Keratinocyte (primary cell): ENCODE results near the gene RBFOX2. TPM values are rescaled to one million over a fixed set of nuclear protein-coding genes. Genes with fewer than 3 reads are reported as not detected.
"Not testable (repeated sequence)": the region's sequence is repeated elsewhere in the genome, so short reads cannot be mapped to it uniquely, and the experiment has no call there.

Experiments used
- DNase-seq: peaks from one replicate; pipeline ENCODE4 v3.0.0-alpha.2; 2011; ENCODE audit warnings: low read depth, missing footprints, low spot score
- FAIRE-seq: peaks from 2 replicates; lab custom pipeline; 2011; peaks lifted over from hg19 to GRCh38; lab: Jason Lieb, UNC
- H2AFZ ChIP-seq: 2 replicates; pipeline ENCODE4 v1.6.0; 2012; ENCODE audit warnings: low read length, control low read depth, inconsistent platforms; ENCODE audit not compliant: control insufficient read depth
- H3K27ac ChIP-seq: 2 replicates; pipeline ENCODE4 v1.5.1; 2011; ENCODE audit warnings: low read length; ENCODE audit not compliant: control insufficient read depth, insufficient read depth
- H3K27me3 ChIP-seq: 3 replicates; pipeline ENCODE4 v1.6.0; 2011; ENCODE audit warnings: low read length; ENCODE audit not compliant: control insufficient read depth, insufficient read depth; ENCODE audit errors: extremely low read depth
- H3K36me3 ChIP-seq, 2 experiments: 2 replicates in 1 of 2; 3 replicates in 1 of 2; pipeline ENCODE4 v1.5.1; 2011; ENCODE audit warnings: low read length in 2 of 2, mild to moderate bottlenecking in 1 of 2; ENCODE audit not compliant: control insufficient read depth in 2 of 2, insufficient read depth in 2 of 2; ENCODE audit errors: extremely low read depth in 1 of 2
- H3K4me1 ChIP-seq: 3 replicates; pipeline ENCODE4 v1.5.1; 2011; ENCODE audit warnings: low read length; ENCODE audit not compliant: control insufficient read depth, insufficient read depth; ENCODE audit errors: extremely low read depth
- H3K4me2 ChIP-seq: 3 replicates; pipeline ENCODE4 v1.6.0; 2011; ENCODE audit warnings: low read depth, low read length; ENCODE audit not compliant: control insufficient read depth, insufficient read depth; ENCODE audit errors: extremely low read depth
- H3K4me3 ChIP-seq, 3 experiments: fragments of 200-600 bp in 1 of 3; sonication (generic) in 1 of 3; 2 replicates in 2 of 3; 3 replicates in 1 of 3; pipeline ENCODE4 v1.5.1; 2011 to 2016; ENCODE audit warnings: low read length in 3 of 3, mild to moderate bottlenecking in 3 of 3, control low read depth in 2 of 3, inconsistent platforms in 1 of 3, low read depth in 1 of 3, mixed read lengths in 1 of 3, mixed run types in 1 of 3, moderate library complexity in 1 of 3; ENCODE audit not compliant: control insufficient read depth in 2 of 3, insufficient read depth in 2 of 3; ENCODE audit errors: extremely low read depth in 1 of 3
- H3K79me2 ChIP-seq: 2 replicates; pipeline ENCODE4 v1.6.0; 2012; ENCODE audit warnings: low read length; ENCODE audit not compliant: control insufficient read depth, insufficient read depth
- H3K9ac ChIP-seq: 3 replicates; pipeline ENCODE4 v1.6.0; 2011; ENCODE audit warnings: low read length; ENCODE audit not compliant: control insufficient read depth, insufficient read depth; ENCODE audit errors: extremely low read depth
- H3K9me1 ChIP-seq: 3 replicates; pipeline ENCODE4 v1.6.0; 2011; ENCODE audit warnings: low read length; ENCODE audit not compliant: control insufficient read depth, insufficient read depth; ENCODE audit errors: extremely low read depth
- H3K9me3 ChIP-seq: 2 replicates; pipeline ENCODE4 v1.5.1; 2012; ENCODE audit warnings: low read depth, low read length; ENCODE audit not compliant: control insufficient read depth
- H4K20me1 ChIP-seq: 3 replicates; pipeline ENCODE4 v1.6.0; 2011; ENCODE audit warnings: low read length; ENCODE audit not compliant: control insufficient read depth, insufficient read depth; ENCODE audit errors: extremely low read depth
- EZH2 ChIP-seq: IDR thresholded peaks from one replicate; pipeline ENCODE4 v1.6.1; 2012; ENCODE audit warnings: inconsistent platforms, mild to moderate bottlenecking, low read length, moderate library complexity
- dilution Hi-C: fragments of 300-500 bp; cut with MboI; formaldehyde crosslinking; loops from one replicate; pipeline ENCODE4 v1.7.0; 2020; ENCODE audit warnings: low sequenced_read_pairs; ENCODE audit not compliant: extremely low pct_ligation_motif_present
- polyA plus RNA-seq, 5 experiments: library from polyadenylated mRNA; depleted of rRNA in 3 of 5; stranded (reverse) in 3 of 5; stranded (forward) in 1 of 5; unstranded in 1 of 5; fragments of >200 nt; gene quantifications; 1 replicate in 1 of 5; 2 replicates in 3 of 5; 3 replicates in 1 of 5; pipeline versions ENCODE4 v1.2.1 to v1.2.3, GENCODE V29; 2011 to 2012; ENCODE audit warnings: missing spikeins in 2 of 5, low read depth in 1 of 5, low replicate concordance in 1 of 5
- TF ChIP-seq, protein P1 (sequence below), 3 experiments: IDR thresholded peaks in 1 of 3; conservative IDR thresholded peaks in 1 of 3; optimal IDR thresholded peaks in 1 of 3; 2 replicates in 2 of 3; 3 replicates in 1 of 3; pipeline versions ENCODE3 to v1.5.1; 2011; ENCODE audit warnings: low read length in 3 of 3, mild to moderate bottlenecking in 3 of 3, moderate library complexity in 2 of 3, control low read depth in 1 of 3, inconsistent platforms in 1 of 3; ENCODE audit not compliant: insufficient read depth in 2 of 3; ENCODE audit errors: extremely low read depth in 1 of 3

The RBFOX2 gene
- polyA plus RNA-seq, 1 donor (not counting 4 experiments of a cell fraction or from before 2014, with no cell fraction given) = 118 TPM

DNA sequence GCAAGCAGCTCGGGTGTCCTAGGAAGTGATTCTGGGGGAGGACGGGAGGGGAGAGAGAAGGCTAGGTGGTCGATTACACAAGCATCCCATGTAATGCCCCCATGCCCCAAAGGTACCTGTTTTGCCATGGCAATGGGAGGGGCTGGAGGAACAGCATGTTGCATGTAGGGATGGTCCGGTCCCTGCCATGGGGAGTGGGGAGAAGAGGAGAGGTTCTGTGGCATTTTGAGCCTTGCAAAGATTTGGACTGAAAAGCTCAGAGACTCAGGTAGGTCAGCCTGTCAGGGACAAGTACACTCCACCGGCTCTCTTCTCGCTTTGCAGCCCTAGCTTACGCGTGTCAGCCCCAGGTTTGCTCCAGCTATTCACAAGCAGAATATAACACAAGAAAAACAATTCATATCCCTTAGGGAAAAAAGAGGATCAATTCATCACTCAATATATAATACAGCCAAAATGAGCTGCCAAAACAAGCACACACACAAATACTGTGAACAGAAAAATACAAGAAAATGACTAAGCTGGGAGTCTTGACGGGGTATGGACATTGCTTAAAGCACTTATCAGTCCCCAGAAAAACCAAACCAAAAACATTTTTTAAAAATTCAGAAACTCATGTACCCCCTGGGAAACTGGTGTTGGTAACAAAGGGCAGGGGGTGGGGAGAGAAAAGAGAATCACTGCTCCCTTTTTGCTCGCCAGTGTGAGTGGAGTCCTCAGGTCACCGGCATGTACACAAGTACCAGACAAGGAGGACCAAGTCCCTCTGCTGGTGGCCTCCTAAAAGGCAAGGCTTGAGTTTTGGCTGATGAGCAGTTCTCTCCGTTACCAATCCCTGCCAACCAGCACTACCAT, 289.3 kb downstream of the RBFOX2 start:
- dilution Hi-C loops = no loop called here
- Histone ChIP-seq H4K20me1 (no peaks in the 10 kb centered on the region), H3K36me3 (peaks cover 14 to 20% of the 10 kb centered on the region in 2 experiments), H3K4me2 (no peak overlapping the region), H2AFZ (no peak overlapping the region), H3K9me1 (no peaks in the 10 kb centered on the region), H3K27ac (no peak overlapping the region), H3K9me3 (no peaks in the 10 kb centered on the region), H3K79me2 (no peaks in the 10 kb centered on the region), H3K9ac (no peak overlapping the region), H3K4me1 (peaks cover 4% of the 10 kb centered on the region), H3K4me3 (no peak overlapping the region), H3K27me3 (no peaks in the 10 kb centered on the region)
- DNase-seq (no peak), FAIRE-seq (peak; percentile 26)
- TF ChIP-seq, protein P1, sequence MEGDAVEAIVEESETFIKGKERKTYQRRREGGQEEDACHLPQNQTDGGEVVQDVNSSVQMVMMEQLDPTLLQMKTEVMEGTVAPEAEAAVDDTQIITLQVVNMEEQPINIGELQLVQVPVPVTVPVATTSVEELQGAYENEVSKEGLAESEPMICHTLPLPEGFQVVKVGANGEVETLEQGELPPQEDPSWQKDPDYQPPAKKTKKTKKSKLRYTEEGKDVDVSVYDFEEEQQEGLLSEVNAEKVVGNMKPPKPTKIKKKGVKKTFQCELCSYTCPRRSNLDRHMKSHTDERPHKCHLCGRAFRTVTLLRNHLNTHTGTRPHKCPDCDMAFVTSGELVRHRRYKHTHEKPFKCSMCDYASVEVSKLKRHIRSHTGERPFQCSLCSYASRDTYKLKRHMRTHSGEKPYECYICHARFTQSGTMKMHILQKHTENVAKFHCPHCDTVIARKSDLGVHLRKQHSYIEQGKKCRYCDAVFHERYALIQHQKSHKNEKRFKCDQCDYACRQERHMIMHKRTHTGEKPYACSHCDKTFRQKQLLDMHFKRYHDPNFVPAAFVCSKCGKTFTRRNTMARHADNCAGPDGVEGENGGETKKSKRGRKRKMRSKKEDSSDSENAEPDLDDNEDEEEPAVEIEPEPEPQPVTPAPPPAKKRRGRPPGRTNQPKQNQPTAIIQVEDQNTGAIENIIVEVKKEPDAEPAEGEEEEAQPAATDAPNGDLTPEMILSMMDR (optimal IDR thresholded peaks at IDR 0.05 in 1 of 3, IDR thresholded peaks at IDR 0.05 in 1 of 3, conservative IDR thresholded peaks at IDR 0.05 in 1 of 3; ENCODE audit: extremely low read depth in 1 of 3, insufficient read depth in 2 of 3, low read length in 3 of 3) = peak; percentile 14 to 32 (median 16)
- TF ChIP-seq EZH2 = no peak

DNA sequence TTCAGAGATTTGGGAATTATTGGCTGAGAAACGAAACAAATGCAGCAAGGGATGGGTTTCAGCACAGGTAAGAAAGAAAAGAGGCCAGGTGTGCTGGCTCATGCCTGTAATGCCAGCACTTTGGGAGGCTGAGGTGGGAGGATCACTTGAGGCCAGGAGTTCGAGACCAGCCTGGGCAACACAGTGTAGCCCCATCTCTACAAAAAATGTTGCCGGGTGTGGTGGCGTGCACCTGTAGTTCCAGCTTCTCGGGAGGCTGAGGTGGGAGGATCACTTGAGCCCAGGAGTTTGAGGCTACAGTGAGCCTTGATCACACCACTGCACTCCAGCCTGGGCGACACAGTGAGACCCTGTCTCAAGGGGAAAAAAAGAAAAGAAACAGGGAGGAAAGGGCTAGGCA, 290.7 kb downstream of the RBFOX2 start:
- H3K4me1 ChIP-seq, H3K9ac ChIP-seq, H3K27me3 ChIP-seq, H3K27ac ChIP-seq, H3K4me3 ChIP-seq, H2AFZ ChIP-seq, H3K4me2 ChIP-seq, DNase-seq, FAIRE-seq, dilution Hi-C loops, H3K79me2 ChIP-seq, H4K20me1 ChIP-seq, H3K9me3 ChIP-seq, H3K9me1 ChIP-seq: not testable (repeated sequence)
- H3K36me3 ChIP-seq = peaks cover 10 to 20% of the 10 kb centered on the region in 2 experiments
